ENCODE measurements around the gene MTSS2.

MTSS2 gene

GRCh38 chr16:70651524-70651923, 34.3 kb downstream of the MTSS2 start:
- H3K4me3 ChIP-seq (replicated peaks; ENCODE audit: low read depth, low read length) = no peak overlapping the region
- no peak for TF ChIP-seq CTCF (IDR thresholded peaks at IDR 0.05; ENCODE audit: low read depth, low read length, missing control alignments)
- no peak for DNase-seq (ENCODE audit: extremely low read depth, low read depth)

- DNase-seq (ENCODE audit: extremely low read depth, low read depth) = no peak
- no peak overlapping the region for H3K4me3 ChIP-seq (replicated peaks; ENCODE audit: low read depth, low read length)
- no peak for TF ChIP-seq CTCF (IDR thresholded peaks at IDR 0.05; ENCODE audit: low read depth, low read length, missing control alignments)
These were observed 35.6 kb downstream of the MTSS2 start for GRCh38 chr16:70650216-70650615.

GRCh38 chr16:70649300-70649699, 36.6 kb downstream of the MTSS2 start:
- H3K4me3 ChIP-seq (replicated peaks; ENCODE audit: low read depth, low read length) = no peak overlapping the region
- no peak for DNase-seq (ENCODE audit: extremely low read depth, low read depth)
- no peak for TF ChIP-seq CTCF (IDR thresholded peaks at IDR 0.05; ENCODE audit: low read depth, low read length, missing control alignments)

DNA sequence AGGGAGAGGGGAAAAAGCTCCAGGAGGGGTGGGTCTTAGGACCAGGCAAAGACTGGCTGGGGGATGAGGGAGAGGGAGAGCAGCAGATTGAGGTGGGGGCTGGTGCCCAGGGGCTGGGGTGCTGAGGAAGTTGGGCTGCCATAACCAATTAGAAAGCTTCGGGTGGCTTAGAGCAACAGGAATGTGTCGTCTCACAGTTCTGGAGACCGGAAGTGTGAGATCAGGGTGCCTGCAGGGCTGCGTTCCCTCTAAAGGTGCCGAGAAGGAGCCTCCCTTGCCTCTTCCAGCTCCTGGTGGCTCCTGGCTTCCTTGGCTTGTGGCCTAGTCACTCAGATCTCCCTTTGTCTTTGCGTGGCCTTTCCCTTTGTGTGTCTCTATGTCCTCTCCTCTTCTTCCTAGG, 37.2 kb downstream of the MTSS2 start:
- no peak for TF ChIP-seq CTCF (IDR thresholded peaks at IDR 0.05; ENCODE audit: low read depth, low read length, missing control alignments)
- no peak overlapping the region for H3K4me3 ChIP-seq (replicated peaks; ENCODE audit: low read depth, low read length)
- DNase-seq (ENCODE audit: extremely low read depth, low read depth) = no peak

DNA sequence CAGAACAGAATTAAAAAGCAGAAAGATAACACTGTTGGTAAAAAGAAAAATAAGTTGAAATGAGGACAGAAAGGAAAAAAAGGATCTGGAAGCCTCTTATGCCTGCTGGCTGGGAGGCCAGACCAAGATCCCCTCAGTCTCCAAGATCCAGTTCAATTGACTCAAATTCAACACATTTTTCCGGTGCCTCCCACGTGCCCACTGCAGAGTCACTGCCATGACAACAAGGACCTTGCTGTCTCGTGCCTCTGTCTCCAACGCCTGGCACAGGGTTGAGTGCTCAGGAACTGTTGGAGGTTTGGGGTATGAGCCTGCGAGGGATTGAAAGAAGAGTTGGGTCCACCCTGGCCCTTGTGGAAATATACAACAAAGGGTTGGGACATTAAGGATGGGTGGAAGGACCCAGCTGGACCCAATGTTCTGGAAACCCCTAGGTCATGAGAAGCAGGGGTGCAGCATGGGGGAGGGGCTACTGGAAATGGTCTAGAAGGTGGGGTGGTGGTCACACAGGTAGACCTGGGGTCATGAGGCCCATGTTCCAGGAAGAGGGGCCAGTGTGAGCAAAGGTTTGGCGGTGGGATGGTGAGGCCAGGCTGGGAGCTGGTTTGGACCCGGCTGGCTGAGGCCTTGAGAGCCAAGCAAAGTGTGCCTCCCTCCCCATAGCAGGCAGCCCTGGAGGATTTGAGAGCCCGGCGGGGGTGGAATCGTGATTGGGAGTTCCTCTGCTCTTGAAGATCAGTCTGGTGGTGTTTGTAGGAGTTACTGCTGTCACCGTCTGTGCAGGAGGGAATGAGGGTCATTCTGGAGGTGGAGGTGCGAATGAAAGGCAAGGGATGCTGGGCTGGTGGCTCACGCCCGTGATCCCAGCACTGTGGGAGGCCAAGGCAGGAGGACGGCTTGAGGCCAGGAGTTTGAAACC, 38.2 kb downstream of the MTSS2 start:
- no peak for DNase-seq (ENCODE audit: extremely low read depth, low read depth)
- no peak for TF ChIP-seq CTCF (IDR thresholded peaks at IDR 0.05; ENCODE audit: low read depth, low read length, missing control alignments)
- no peak overlapping the region for H3K4me3 ChIP-seq (replicated peaks; ENCODE audit: low read depth, low read length)

- no peak for DNase-seq (ENCODE audit: extremely low read depth, low read depth)
- H3K4me3 ChIP-seq (replicated peaks; ENCODE audit: low read depth, low read length) = no peak within 1 kb of the TSS
- TF ChIP-seq CTCF (IDR thresholded peaks at IDR 0.05; ENCODE audit: low read depth, low read length, missing control alignments) = no peak
These were observed 39.3 kb downstream of the MTSS2 start, which contains the start of gene IL34 for GRCh38 chr16:70646260-70647241. TSS of gene IL34 (plus strand) at chr16:70646559. CDS start at chr16:70646948, 389 bp downstream.

Data from HFF-Myc (cell line).